NB4 (cell line): ENCODE results near the gene DYNLT3.
A peak's percentile ranks its signal among the peaks of the same experiment; 100 is the strongest.

Source experiments
- DNase-seq: peaks from one replicate; pipeline ENCODE4 v3.0.0; 2010; ENCODE audit warnings: low read depth
- H3K4me3 ChIP-seq: one replicate; pipeline ENCODE4 v1.5.1; 2011; ENCODE audit warnings: mild to moderate bottlenecking, low read depth, low read length, moderate library complexity
- MYC ChIP-seq: IDR thresholded peaks from 2 replicates; pipeline ENCODE4 v1.6.1; 2011; ENCODE audit warnings: low read depth, low read length
- POLR2A ChIP-seq: IDR thresholded peaks from 2 replicates; pipeline ENCODE4 v1.6.1; 2011; ENCODE audit warnings: mild to moderate bottlenecking; ENCODE audit not compliant: insufficient read length; ENCODE audit errors: extremely low read depth
- TF ChIP-seq, protein P1 (sequence below): IDR thresholded peaks from one replicate; pipeline ENCODE4 v1.5.1; 2012; ENCODE audit warnings: low read depth, low read length
- TF ChIP-seq, protein P2 (sequence below): IDR thresholded peaks from 2 replicates; pipeline ENCODE4 v1.6.1; 2011; ENCODE audit warnings: low read depth, low read length

The DYNLT3 gene

DNA sequence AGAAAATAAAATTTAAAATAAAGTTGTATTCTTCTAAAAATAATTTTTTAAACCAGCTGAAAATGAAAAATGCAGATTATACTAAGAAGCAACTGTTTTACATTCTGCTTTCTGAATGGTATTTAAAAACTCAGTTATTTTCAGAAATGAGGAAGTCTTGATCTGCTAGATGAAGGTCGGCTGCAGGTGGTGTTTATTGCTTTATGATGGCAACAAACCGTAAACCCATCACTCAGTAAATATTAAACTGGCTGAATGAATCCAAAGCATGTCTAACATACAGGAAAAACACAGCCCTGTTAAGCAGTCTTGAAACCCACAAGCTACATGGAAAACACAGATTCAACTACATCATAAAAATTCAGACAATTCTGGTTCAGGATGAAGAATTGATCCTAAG, 29.3 kb downstream of the DYNLT3 start:
- DNase-seq, result peak; percentile 72
- no peak overlapping the region for H3K4me3 ChIP-seq
- no peak for TF ChIP-seq POLR2A
- TF ChIP-seq, protein P1, sequence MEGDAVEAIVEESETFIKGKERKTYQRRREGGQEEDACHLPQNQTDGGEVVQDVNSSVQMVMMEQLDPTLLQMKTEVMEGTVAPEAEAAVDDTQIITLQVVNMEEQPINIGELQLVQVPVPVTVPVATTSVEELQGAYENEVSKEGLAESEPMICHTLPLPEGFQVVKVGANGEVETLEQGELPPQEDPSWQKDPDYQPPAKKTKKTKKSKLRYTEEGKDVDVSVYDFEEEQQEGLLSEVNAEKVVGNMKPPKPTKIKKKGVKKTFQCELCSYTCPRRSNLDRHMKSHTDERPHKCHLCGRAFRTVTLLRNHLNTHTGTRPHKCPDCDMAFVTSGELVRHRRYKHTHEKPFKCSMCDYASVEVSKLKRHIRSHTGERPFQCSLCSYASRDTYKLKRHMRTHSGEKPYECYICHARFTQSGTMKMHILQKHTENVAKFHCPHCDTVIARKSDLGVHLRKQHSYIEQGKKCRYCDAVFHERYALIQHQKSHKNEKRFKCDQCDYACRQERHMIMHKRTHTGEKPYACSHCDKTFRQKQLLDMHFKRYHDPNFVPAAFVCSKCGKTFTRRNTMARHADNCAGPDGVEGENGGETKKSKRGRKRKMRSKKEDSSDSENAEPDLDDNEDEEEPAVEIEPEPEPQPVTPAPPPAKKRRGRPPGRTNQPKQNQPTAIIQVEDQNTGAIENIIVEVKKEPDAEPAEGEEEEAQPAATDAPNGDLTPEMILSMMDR, result no peak
- TF ChIP-seq, protein P2, sequence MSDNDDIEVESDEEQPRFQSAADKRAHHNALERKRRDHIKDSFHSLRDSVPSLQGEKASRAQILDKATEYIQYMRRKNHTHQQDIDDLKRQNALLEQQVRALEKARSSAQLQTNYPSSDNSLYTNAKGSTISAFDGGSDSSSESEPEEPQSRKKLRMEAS, result peak; percentile 43
- no peak for TF ChIP-seq MYC

DNA sequence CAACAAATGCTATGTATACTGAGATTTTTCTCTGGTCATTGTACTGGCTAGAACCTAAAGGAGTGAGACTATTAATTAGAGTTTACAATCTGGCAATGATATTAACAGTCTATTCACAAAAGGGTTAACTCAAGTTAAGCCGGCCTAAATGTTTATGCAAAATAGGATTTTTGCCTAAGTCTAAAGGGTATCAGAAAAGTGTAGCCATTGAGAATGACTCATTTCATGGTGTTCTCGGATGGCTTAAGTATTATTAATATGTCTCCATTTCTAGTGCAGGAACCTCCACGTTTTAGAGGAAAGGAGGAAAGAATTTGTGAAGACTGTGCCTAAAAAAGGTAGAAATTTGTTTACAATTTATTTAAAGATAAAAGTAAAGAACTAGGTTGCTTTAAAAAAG, 29.8 kb downstream of the DYNLT3 start:
- H3K4me3 ChIP-seq, result no peak overlapping the region
- TF ChIP-seq, protein P2, result no peak
- TF ChIP-seq POLR2A (no peak), MYC (no peak)
- TF ChIP-seq, protein P1, result no peak
- no peak for DNase-seq

DNA sequence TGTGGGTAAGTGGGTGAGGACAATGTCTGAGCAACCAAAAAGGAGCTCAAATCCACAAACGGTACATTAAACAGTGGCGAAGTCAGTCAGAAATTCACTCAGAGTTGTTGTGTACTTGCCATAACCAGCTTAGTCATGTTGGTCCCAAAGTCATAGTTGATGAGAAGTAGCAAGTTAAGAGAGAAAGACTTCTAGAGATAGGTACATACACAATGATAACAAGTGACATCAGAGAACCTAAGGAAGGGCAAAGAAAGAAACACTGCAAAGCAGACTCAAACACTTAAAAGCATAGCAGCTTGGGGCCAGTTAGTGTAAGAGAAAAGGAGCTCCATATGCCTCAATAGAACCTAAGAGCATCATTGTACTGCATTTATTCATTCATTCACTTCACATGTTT, 30.2 kb downstream of the DYNLT3 start:
- no peak for DNase-seq
- no peak for TF ChIP-seq MYC
- TF ChIP-seq POLR2A, result no peak
- TF ChIP-seq, protein P1, result no peak
- TF ChIP-seq, protein P2, result no peak
- no peak overlapping the region for H3K4me3 ChIP-seq

DNA sequence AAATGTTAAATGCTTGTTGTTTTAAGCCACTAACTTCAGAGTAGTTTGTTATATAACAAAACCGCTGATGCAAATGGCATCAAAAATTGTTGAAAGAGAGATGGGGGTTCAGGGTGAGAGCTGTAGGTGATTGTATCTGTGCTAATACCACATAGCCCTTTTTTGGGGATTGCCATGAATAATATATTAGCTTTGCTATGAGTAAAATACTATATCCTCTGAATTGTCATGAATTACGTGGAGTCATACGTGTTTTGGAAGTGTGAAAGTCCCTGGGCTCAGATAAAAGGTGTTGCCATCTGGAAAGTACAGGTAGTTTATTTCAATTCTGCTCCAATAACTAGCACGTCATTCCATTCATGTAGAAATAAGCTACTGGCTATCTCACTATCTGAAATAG, 30.6 kb downstream of the DYNLT3 start:
- DNase-seq, result no peak
- H3K4me3 ChIP-seq, result no peak overlapping the region
- TF ChIP-seq, protein P1, result no peak
- TF ChIP-seq POLR2A, result no peak
- TF ChIP-seq MYC, result no peak
- TF ChIP-seq, protein P2, result no peak

DNA sequence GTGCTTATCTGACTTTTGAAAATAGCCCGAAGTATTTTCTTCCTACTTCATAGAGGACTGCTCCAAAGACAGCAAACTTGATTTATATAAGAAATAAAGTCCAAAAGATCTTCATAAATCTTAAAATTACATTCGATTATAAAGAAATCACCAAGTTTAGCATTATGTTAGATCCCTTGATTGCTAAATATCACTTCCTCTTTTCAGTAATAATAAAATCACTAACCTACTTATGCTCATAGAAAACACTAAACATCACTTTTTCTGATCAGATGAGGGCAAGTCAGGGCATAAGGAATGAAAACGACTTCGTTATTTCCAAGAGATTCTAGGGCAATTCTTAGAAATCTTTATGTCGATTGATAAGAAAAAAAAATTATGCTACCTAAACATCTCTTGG, 32.0 kb downstream of the DYNLT3 start:
- no peak overlapping the region for H3K4me3 ChIP-seq
- DNase-seq, result peak; percentile 12
- TF ChIP-seq MYC (no peak), POLR2A (no peak)
- TF ChIP-seq, protein P1, result no peak
- TF ChIP-seq, protein P2, result no peak

DNA sequence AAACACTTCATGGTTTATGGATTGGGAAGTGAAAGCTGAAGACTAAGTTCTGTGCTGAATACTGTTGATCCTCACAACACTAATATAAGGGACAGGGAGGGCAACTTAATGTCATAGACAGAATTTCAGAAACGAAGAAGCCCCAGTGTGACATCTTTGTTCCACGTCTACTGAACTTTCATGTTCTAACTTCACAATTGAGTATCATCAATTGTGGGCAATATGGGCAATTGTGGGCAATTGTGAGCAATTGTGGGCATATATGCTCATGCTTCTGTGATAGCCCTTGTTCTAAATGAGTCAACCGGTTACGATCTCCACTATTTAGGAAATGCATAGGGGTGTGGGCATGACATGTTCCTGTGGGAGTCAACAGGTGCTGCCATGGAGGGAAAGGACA, 33.8 kb downstream of the DYNLT3 start:
- TF ChIP-seq POLR2A, result no peak
- TF ChIP-seq, protein P2, result no peak
- TF ChIP-seq MYC, result no peak
- TF ChIP-seq, protein P1, result no peak
- no peak for DNase-seq
- H3K4me3 ChIP-seq, result no peak overlapping the region
